HG03575 (cell line): Measurements from ENCODE around the gene AFTPH.

Source experiments
- ATAC-seq: cut with Tn5 transposase; IDR thresholded peaks from one replicate; pipeline ENCODE4 v1.9.1; 2021; ENCODE audit not compliant: unreplicated experiment, insufficient number of reproducible peaks, low FRiP score; ENCODE audit errors: extremely low read depth

Gene AFTPH

GRCh38 chr2:64624108-64624610 lies 100.0 kb downstream of the AFTPH start:
- ATAC-seq, result no peak

GRCh38 chr2:64624862-64625261 lies 100.7 kb downstream of the AFTPH start:
- ATAC-seq, result no peak

GRCh38 chr2:64625299-64626145 lies 101.4 kb downstream of the AFTPH start:
- ATAC-seq, result no peak

- no peak for ATAC-seq
These were observed 102.2 kb downstream of the AFTPH start for GRCh38 chr2:64626146-64626809.

GRCh38 chr2:64626963-64627760 lies 103.0 kb downstream of the AFTPH start:
- ATAC-seq, result no peak

- ATAC-seq, result no peak
These were observed 104.0 kb downstream of the AFTPH start for GRCh38 chr2:64627860-64628841.

- no peak for ATAC-seq
These were observed 105.2 kb downstream of the AFTPH start for GRCh38 chr2:64629329-64629781.

- ATAC-seq, result no peak
These were observed 105.7 kb downstream of the AFTPH start for GRCh38 chr2:64629875-64630274.

- ATAC-seq, result no peak
These were observed 106.6 kb downstream of the AFTPH start for GRCh38 chr2:64630752-64631151.

GRCh38 chr2:64631771-64632170 lies 107.6 kb downstream of the AFTPH start:
- ATAC-seq, result no peak

- ATAC-seq, result no peak
These were observed 109.0 kb downstream of the AFTPH start for GRCh38 chr2:64632835-64633819.

- ATAC-seq, result no peak
These were observed 110.5 kb downstream of the AFTPH start for GRCh38 chr2:64634345-64635267.

GRCh38 chr2:64635976-64636911 lies 112.1 kb downstream of the AFTPH start:
- ATAC-seq, result no peak

GRCh38 chr2:64637000-64637635 lies 113.0 kb downstream of the AFTPH start:
- no peak for ATAC-seq

GRCh38 chr2:64637931-64638330 lies 113.8 kb downstream of the AFTPH start:
- ATAC-seq, result no peak
